Measurements from ENCODE around the gene FHL2.

Gene FHL2

GRCh38 chr2:105403241-105403782, 4.5 kb upstream of the FHL2 start:
- no peaks in the 10 kb centered on the region for H3K79me2 ChIP-seq
- H2AFZ ChIP-seq = no peak overlapping the region
- TF ChIP-seq, protein P1, sequence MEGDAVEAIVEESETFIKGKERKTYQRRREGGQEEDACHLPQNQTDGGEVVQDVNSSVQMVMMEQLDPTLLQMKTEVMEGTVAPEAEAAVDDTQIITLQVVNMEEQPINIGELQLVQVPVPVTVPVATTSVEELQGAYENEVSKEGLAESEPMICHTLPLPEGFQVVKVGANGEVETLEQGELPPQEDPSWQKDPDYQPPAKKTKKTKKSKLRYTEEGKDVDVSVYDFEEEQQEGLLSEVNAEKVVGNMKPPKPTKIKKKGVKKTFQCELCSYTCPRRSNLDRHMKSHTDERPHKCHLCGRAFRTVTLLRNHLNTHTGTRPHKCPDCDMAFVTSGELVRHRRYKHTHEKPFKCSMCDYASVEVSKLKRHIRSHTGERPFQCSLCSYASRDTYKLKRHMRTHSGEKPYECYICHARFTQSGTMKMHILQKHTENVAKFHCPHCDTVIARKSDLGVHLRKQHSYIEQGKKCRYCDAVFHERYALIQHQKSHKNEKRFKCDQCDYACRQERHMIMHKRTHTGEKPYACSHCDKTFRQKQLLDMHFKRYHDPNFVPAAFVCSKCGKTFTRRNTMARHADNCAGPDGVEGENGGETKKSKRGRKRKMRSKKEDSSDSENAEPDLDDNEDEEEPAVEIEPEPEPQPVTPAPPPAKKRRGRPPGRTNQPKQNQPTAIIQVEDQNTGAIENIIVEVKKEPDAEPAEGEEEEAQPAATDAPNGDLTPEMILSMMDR (IDR thresholded peaks at IDR 0.05) = no peak
- no peaks in the 10 kb centered on the region for H3K9me3 ChIP-seq (ENCODE audit: control insufficient read depth, low read length)
- H3K4me1 ChIP-seq = no peaks in the 10 kb centered on the region
- no peak overlapping the region for H3K27ac ChIP-seq
- H3K36me3 ChIP-seq (ENCODE audit: control insufficient read depth, insufficient read depth, low read length) = no peaks in the 10 kb centered on the region
- H3K9ac ChIP-seq = no peak overlapping the region
- peaks cover 2% of the 10 kb centered on the region for H3K27me3 ChIP-seq (ENCODE audit: control insufficient read depth, insufficient read depth, low read length)
- no peak overlapping the region for H3K4me2 ChIP-seq (ENCODE audit: low read length)
- no peak overlapping the region for H3K4me3 ChIP-seq (ENCODE audit: low read depth, low read length)

- no peaks in the 10 kb centered on the region for H3K4me1 ChIP-seq
- H3K36me3 ChIP-seq (ENCODE audit: control insufficient read depth, insufficient read depth, low read length) = no peaks in the 10 kb centered on the region
- H3K9me3 ChIP-seq (ENCODE audit: control insufficient read depth, low read length) = no peaks in the 10 kb centered on the region
- no peak overlapping the region for H3K27ac ChIP-seq
- H2AFZ ChIP-seq = no peak overlapping the region
- TF ChIP-seq, protein P1 (IDR thresholded peaks at IDR 0.05) = no peak
- no peak overlapping the region for H3K4me2 ChIP-seq (ENCODE audit: low read length)
- H3K79me2 ChIP-seq = no peaks in the 10 kb centered on the region
- no peak overlapping the region for H3K4me3 ChIP-seq (ENCODE audit: low read depth, low read length)
- H3K27me3 ChIP-seq (ENCODE audit: control insufficient read depth, insufficient read depth, low read length) = peaks cover 2% of the 10 kb centered on the region
- no peak overlapping the region for H3K9ac ChIP-seq
Observed at GRCh38 chr2:105402809-105403208, 4.0 kb upstream of the FHL2 start.

GRCh38 chr2:105401867-105402266, 3.0 kb upstream of the FHL2 start:
- no peak overlapping the region for H3K4me2 ChIP-seq (ENCODE audit: low read length)
- H3K36me3 ChIP-seq (ENCODE audit: control insufficient read depth, insufficient read depth, low read length) = no peaks in the 10 kb centered on the region
- no peak overlapping the region for H3K4me3 ChIP-seq (ENCODE audit: low read depth, low read length)
- TF ChIP-seq, protein P1 (IDR thresholded peaks at IDR 0.05) = no peak
- H3K79me2 ChIP-seq = no peaks in the 10 kb centered on the region
- H2AFZ ChIP-seq = no peak overlapping the region
- H3K27me3 ChIP-seq (ENCODE audit: control insufficient read depth, insufficient read depth, low read length) = peaks cover 2% of the 10 kb centered on the region
- no peak overlapping the region for H3K27ac ChIP-seq
- H3K9me3 ChIP-seq (ENCODE audit: control insufficient read depth, low read length) = no peaks in the 10 kb centered on the region
- H3K4me1 ChIP-seq = no peaks in the 10 kb centered on the region
- H3K9ac ChIP-seq = no peak overlapping the region

- TF ChIP-seq, protein P1 (IDR thresholded peaks at IDR 0.05) = no peak
- Histone ChIP-seq H3K27me3 (ENCODE audit: control insufficient read depth, insufficient read depth, low read length) (peaks cover 2% of the 10 kb centered on the region), H3K4me1 (no peaks in the 10 kb centered on the region), H2AFZ (no peak overlapping the region), H3K9ac (no peak overlapping the region), H3K4me2 (ENCODE audit: low read length) (no peak overlapping the region), H3K36me3 (ENCODE audit: control insufficient read depth, insufficient read depth, low read length) (no peaks in the 10 kb centered on the region), H3K4me3 (ENCODE audit: low read depth, low read length) (no peak overlapping the region), H3K9me3 (ENCODE audit: control insufficient read depth, low read length) (no peaks in the 10 kb centered on the region), H3K79me2 (no peaks in the 10 kb centered on the region), H3K27ac (no peak overlapping the region)
Observed at GRCh38 chr2:105400138-105400540, 1.3 kb upstream of the FHL2 start.

GRCh38 chr2:105399207-105399861, 483 bp upstream of the FHL2 start:
- H3K4me1 ChIP-seq = no peaks in the 10 kb centered on the region
- no peak overlapping the region for H3K4me3 ChIP-seq (ENCODE audit: low read depth, low read length)
- H3K4me2 ChIP-seq (ENCODE audit: low read length) = peak overlapping the region; percentile 73
- H3K79me2 ChIP-seq = no peaks in the 10 kb centered on the region
- no peaks in the 10 kb centered on the region for H3K9me3 ChIP-seq (ENCODE audit: control insufficient read depth, low read length)
- peaks cover 2% of the 10 kb centered on the region for H3K27me3 ChIP-seq (ENCODE audit: control insufficient read depth, insufficient read depth, low read length)
- TF ChIP-seq, protein P1 (IDR thresholded peaks at IDR 0.05) = no peak
- H3K9ac ChIP-seq = no peak overlapping the region
- H3K27ac ChIP-seq = no peak overlapping the region
- no peak overlapping the region for H2AFZ ChIP-seq
- no peaks in the 10 kb centered on the region for H3K36me3 ChIP-seq (ENCODE audit: control insufficient read depth, insufficient read depth, low read length)
